Small intestine (tissue), 7 donors: ENCODE results near the gene RNF222. TPM values are rescaled to one million over a fixed set of nuclear protein-coding genes. Genes with fewer than 3 reads are reported as not detected.
"Not testable (repeated sequence)": the region's sequence is repeated elsewhere in the genome, so short reads cannot be mapped to it uniquely, and the experiment has no call there.

Source experiments
- DNase-seq, 2 donors: peaks; one replicate each; pipeline versions ENCODE4 v3.0.0 to v3.0.0-alpha.2; 2013
- FAIRE-seq: peaks from 2 replicates; lab custom pipeline; 2012; peaks lifted over from hg19 to GRCh38; lab: Jason Lieb, UNC
- H3K27ac ChIP-seq, 3 donors: one replicate each; pipeline ENCODE4 v1.5.1; 2013; ENCODE audit warnings: low read length in 2 of 3, mild to moderate bottlenecking in 2 of 3, control low read depth in 1 of 3, inconsistent platforms in 1 of 3, low read depth in 1 of 3, moderate library complexity in 1 of 3
- H3K27me3 ChIP-seq, 3 donors: one replicate each; pipeline ENCODE4 v1.6.1; 2013; ENCODE audit warnings: low read length in 3 of 3, inconsistent platforms in 1 of 3; ENCODE audit not compliant: control insufficient read depth in 3 of 3, insufficient read depth in 3 of 3
- H3K36me3 ChIP-seq, 3 donors: one replicate each; pipeline ENCODE4 v1.6.1; 2013; ENCODE audit warnings: low read length in 3 of 3, inconsistent platforms in 1 of 3, low read depth in 1 of 3, mild to moderate bottlenecking in 1 of 3, moderate library complexity in 1 of 3; ENCODE audit not compliant: control insufficient read depth in 3 of 3, insufficient read depth in 2 of 3
- H3K4me1 ChIP-seq, 3 donors: one replicate each; pipeline ENCODE4 v1.6.1; 2013; ENCODE audit warnings: low read length in 2 of 3, inconsistent platforms in 1 of 3, low read depth in 1 of 3, mild to moderate bottlenecking in 1 of 3, moderate library complexity in 1 of 3; ENCODE audit not compliant: control insufficient read depth in 3 of 3, insufficient read depth in 2 of 3
- H3K4me3 ChIP-seq, 3 donors: one replicate each; pipeline ENCODE4 v1.5.1; 2013; ENCODE audit warnings: low read length in 3 of 3, control low read depth in 1 of 3, inconsistent platforms in 1 of 3, low read depth in 1 of 3, mild to moderate bottlenecking in 1 of 3, moderate library complexity in 1 of 3
- H3K9me3 ChIP-seq, 2 donors: one replicate each; pipeline ENCODE4 v1.6.1; 2013; ENCODE audit warnings: low read depth in 1 of 2, low read length in 1 of 2; ENCODE audit not compliant: control insufficient read depth in 2 of 2, insufficient read depth in 1 of 2
- WGBS, 3 donors: extraction: QIAGEN DNeasy Blood & Tissue Kit; methylation state at CpG; one replicate each; pipeline ENCODE4 v1.1.7; 2013; 5-methylcytosine and 5-hydroxymethylcytosine counted together
- polyA plus RNA-seq, 4 donors: library from polyadenylated mRNA; stranded (reverse) in 3 of 4; unstranded in 1 of 4; fragments of 200-250 nt in 3 of 4; fragments of 120-200 nt in 1 of 4; gene quantifications; one replicate each; pipeline versions ENCODE4 v1.2.1 to v1.2.3, GENCODE V29; 2013
- donor health status: healthy with polysubstance abuse.
- donor health status: control.
- donor health status: control.
- donor health status: Bipolar disorder and iron deficiency.
- donor health status: healthy.

Gene RNF222
- polyA plus RNA-seq, 4 donors: 0.10 TPM; not detected in 3

GRCh38 chr17:8347001-8347400 is 50.6 kb downstream of the RNF222 start:
- H3K9me3 ChIP-seq, H3K4me3 ChIP-seq, FAIRE-seq, H3K36me3 ChIP-seq, H3K27ac ChIP-seq, H3K4me1 ChIP-seq, DNase-seq: not testable (repeated sequence)
- WGBS, 3 donors: 55 to 69% (median 61%) methylated on average over 12 to 25 of the region's 25 CpGs
- H3K27me3 ChIP-seq: peaks cover 0 to 13% (median 4%) of the 10 kb centered on the region in 3 donors

GRCh38 chr17:8345951-8346665 is 51.5 kb downstream of the RNF222 start:
- H3K27ac ChIP-seq: no peak overlapping the region
- DNase-seq (no peak), FAIRE-seq (no peak)
- 32 to 60% (median 50%) methylated on average over 5 of the region's 5 CpGs for WGBS, 3 donors
- H3K4me3 ChIP-seq: no peak overlapping the region
- H3K36me3 ChIP-seq: no peaks in the 10 kb centered on the region
- no peaks in the 10 kb centered on the region for H3K4me1 ChIP-seq
- no peaks in the 10 kb centered on the region for H3K9me3 ChIP-seq
- H3K27me3 ChIP-seq: peaks cover 0 to 13% (median 4%) of the 10 kb centered on the region in 3 donors

- 59 to 64% (median 60%) methylated on average over 6 of the region's 6 CpGs for WGBS, 3 donors
- H3K27me3 ChIP-seq: peaks cover 0 to 13% (median 4%) of the 10 kb centered on the region in 3 donors
- no peaks in the 10 kb centered on the region for H3K36me3 ChIP-seq
- H3K4me3 ChIP-seq: no peak overlapping the region
- no peak for DNase-seq
- H3K9me3 ChIP-seq: no peaks in the 10 kb centered on the region
- no peak overlapping the region for H3K27ac ChIP-seq
- FAIRE-seq: no peak
- H3K4me1 ChIP-seq: no peaks in the 10 kb centered on the region
Observed at GRCh38 chr17:8345052-8345690, 52.5 kb downstream of the RNF222 start.

DNA sequence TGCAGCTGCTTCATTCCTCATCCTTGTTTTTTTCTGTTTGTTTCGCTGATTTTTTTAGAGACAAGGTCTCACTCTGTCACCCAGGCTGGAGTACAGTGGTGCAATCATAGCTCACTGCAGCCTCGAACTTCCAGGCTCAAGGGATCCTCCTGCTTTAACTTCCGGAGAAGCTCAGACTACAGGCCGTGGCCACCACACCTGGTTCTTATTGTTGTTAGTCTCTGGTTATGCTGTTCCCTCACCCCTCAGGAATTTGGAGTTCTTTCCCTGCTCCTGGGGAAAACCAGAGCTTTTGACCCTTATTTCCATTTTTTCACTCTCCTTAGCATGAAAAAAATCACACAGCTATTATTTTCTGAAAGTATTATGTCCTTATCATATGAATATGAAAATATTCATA is 56.2 kb downstream of the RNF222 start:
- WGBS, 3 donors: 70 to 79% (median 77%) methylated on average over 4 of the region's 4 CpGs
- no peak for FAIRE-seq
- no peaks in the 10 kb centered on the region for H3K36me3 ChIP-seq
- H3K9me3 ChIP-seq: no peaks in the 10 kb centered on the region
- DNase-seq: no peak
- H3K4me1 ChIP-seq: no peaks in the 10 kb centered on the region
- H3K4me3 ChIP-seq: no peak overlapping the region
- H3K27ac ChIP-seq: no peak overlapping the region
- H3K27me3 ChIP-seq: peaks cover 0 to 14% (median 2%) of the 10 kb centered on the region in 3 donors

Other genes with a start within 250 kb of the RNF222 start
- gene PER1, start 245.4 kb downstream of the RNF222 start, polyA plus RNA-seq: 10 to 100 TPM; 17.3 to 79.4 (median 54.0) TPM
- gene VAMP2, start 234.9 kb downstream of the RNF222 start, polyA plus RNA-seq: 10 to 100 TPM; 27.5 to 75.9 (median 46.7) TPM
- gene TMEM107, start 221.4 kb downstream of the RNF222 start, polyA plus RNA-seq: 10 to 100 TPM in 2 of 4 donors, 1 to 10 TPM in 1, under 1 TPM in 1; 0.89 to 14.9 (median 7.4) TPM
- 10 to 100 TPM in 2 of 4 donors, 1 to 10 TPM in 2; 7.9 to 13.8 (median 10.8) TPM for gene BORCS6, start 207.6 kb downstream of the RNF222 start, polyA plus RNA-seq
- gene AURKB, start 187.3 kb downstream of the RNF222 start, polyA plus RNA-seq: 10 to 100 TPM in 2 of 4 donors, 1 to 10 TPM in 2; 4.9 to 48.4 (median 14.3) TPM
- 10 to 100 TPM; 10.1 to 25.8 (median 16.5) TPM for gene CTC1, start 149.8 kb downstream of the RNF222 start, polyA plus RNA-seq
- gene PFAS, start 148.5 kb downstream of the RNF222 start, polyA plus RNA-seq: 10 to 100 TPM in 3 of 4 donors, 1 to 10 TPM in 1; 6.9 to 21.4 (median 13.6) TPM
- gene RANGRF, start 109.2 kb downstream of the RNF222 start, polyA plus RNA-seq: 10 to 100 TPM; 15.0 to 40.4 (median 24.2) TPM
- 1 to 10 TPM; 1.8 to 4.9 (median 2.4) TPM for gene SLC25A35, start 102.4 kb downstream of the RNF222 start, polyA plus RNA-seq
- 10 to 100 TPM in 1 of 4 donors, 1 to 10 TPM in 2, under 1 TPM in 1; 0.22 to 13.6 (median 2.5) TPM for gene ARHGEF15, start 87.6 kb downstream of the RNF222 start, polyA plus RNA-seq
- not detected for gene ODF4, start 58.0 kb downstream of the RNF222 start, polyA plus RNA-seq
- gene RPL26, start 14.6 kb downstream of the RNF222 start, polyA plus RNA-seq: 1,000 to 10,000 TPM; 2,296 to 5,457 (median 3,880) TPM
- 10 to 100 TPM; 24.7 to 33.0 (median 29.9) TPM for gene NDEL1, start 38.1 kb upstream of the RNF222 start, polyA plus RNA-seq
- 10 to 100 TPM in 1 of 4 donors, 1 to 10 TPM in 2, under 1 TPM in 1; 0.81 to 50.9 (median 3.8) TPM for gene MYH10, start 232.9 kb upstream of the RNF222 start, polyA plus RNA-seq